Measurements from ENCODE around the gene HIGD1B. TPM values are rescaled to one million over a fixed set of nuclear protein-coding genes. Genes with fewer than 3 reads are reported as not detected.

HIGD1B gene
- polyA plus RNA-seq, 1 donor from 2014 or later: not detected

- Histone ChIP-seq H3K4me3 (ENCODE audit: low read length) (peak overlapping the region; percentile 84), H3K36me3 (ENCODE audit: insufficient read depth, low read length) (no peaks in the 10 kb centered on the region), H3F3A (ENCODE audit: insufficient read depth, low read length, poor library complexity, severe bottlenecking) (no peaks in the 10 kb centered on the region), H2AFZ (ENCODE audit: low read depth, low read length) (peak overlapping the region; percentile 43), H3K79me2 (replicated peaks; ENCODE audit: insufficient read depth, low read length) (peaks cover 20% of the 10 kb centered on the region), H3K9me3 (ENCODE audit: low read length) (no peaks in the 10 kb centered on the region), H3K27me3 (ENCODE audit: insufficient read depth, low read depth, low read length) (no peaks in the 10 kb centered on the region), H4K20me1 (ENCODE audit: insufficient read depth) (no peaks in the 10 kb centered on the region), H3K9ac (ENCODE audit: low read length) (peak overlapping the region; percentile 81), H3K9me2 (ENCODE audit: insufficient read depth, low read length) (no peaks in the 10 kb centered on the region), H3K4me2 (ENCODE audit: low read length) (peak overlapping the region; percentile 99), H3K27ac (ENCODE audit: low read length) (peak overlapping the region; percentile 90)
- TF ChIP-seq RAD21 (conservative IDR thresholded peaks at IDR 0.05) (no peak), TAF1 (IDR thresholded peaks at IDR 0.05; ENCODE audit: low read depth) (no peak), EZH2 (IDR thresholded peaks at IDR 0.05; ENCODE audit: borderline replicate concordance, insufficient read depth, low read length, poor library complexity, severe bottlenecking) (no peak)
These were observed 51.0 kb downstream of the HIGD1B start for GRCh38 chr17:44898768-44899073.

GRCh38 chr17:44899074-44899782, 51.5 kb downstream of the HIGD1B start, which contains the start of gene EFTUD2:
Gene EFTUD2, minus strand, starts transcription at chr17:44899445. Its CDS starts 4,924 bp downstream, at chr17:44894521.
- no peaks in the 10 kb centered on the region for H3K36me3 ChIP-seq (ENCODE audit: insufficient read depth, low read length)
- H3F3A ChIP-seq (ENCODE audit: insufficient read depth, low read length, poor library complexity, severe bottlenecking): no peaks in the 10 kb centered on the region
- peak within 1 kb of the TSS; percentile 99 for H3K4me2 ChIP-seq (ENCODE audit: low read length)
- H2AFZ ChIP-seq (ENCODE audit: low read depth, low read length): peak within 1 kb of the TSS; percentile 71
- no peaks in the 10 kb centered on the region for H3K9me2 ChIP-seq (ENCODE audit: insufficient read depth, low read length)
- peak within 1 kb of the TSS; percentile 84 for H3K4me3 ChIP-seq (ENCODE audit: low read length)
- H3K9me3 ChIP-seq (ENCODE audit: low read length): no peaks in the 10 kb centered on the region
- no peaks in the 10 kb centered on the region for H3K27me3 ChIP-seq (ENCODE audit: insufficient read depth, low read depth, low read length)
- peaks cover 20% of the 10 kb centered on the region for H3K79me2 ChIP-seq (replicated peaks; ENCODE audit: insufficient read depth, low read length)
- H3K27ac ChIP-seq (ENCODE audit: low read length): peak within 1 kb of the TSS; percentile 90
- no peaks in the 10 kb centered on the region for H4K20me1 ChIP-seq (ENCODE audit: insufficient read depth)
- H3K9ac ChIP-seq (ENCODE audit: low read length): peak within 1 kb of the TSS; percentile 81
- TF ChIP-seq SMC3 (conservative IDR thresholded peaks at IDR 0.05; ENCODE audit: poor library complexity) (peak; percentile 69), RAD21 (conservative IDR thresholded peaks at IDR 0.05) (peak; percentile 44), EP300 (conservative IDR thresholded peaks at IDR 0.05; ENCODE audit: poor library complexity, severe bottlenecking) (peak; percentile 88), REST (IDR thresholded peaks at IDR 0.05; ENCODE audit: borderline replicate concordance) (peak; percentile 48), EZH2 (IDR thresholded peaks at IDR 0.05; ENCODE audit: borderline replicate concordance, insufficient read depth, low read length, poor library complexity, severe bottlenecking) (no peak), POLR2AphosphoS5 (IDR thresholded peaks at IDR 0.05) (peak; percentile 83), MXI1 (conservative IDR thresholded peaks at IDR 0.05; ENCODE audit: poor library complexity, severe bottlenecking) (peak; percentile 99), CTCF (IDR thresholded peaks at IDR 0.05; ENCODE audit: poor library complexity, severe bottlenecking) (no peak), TAF1 (IDR thresholded peaks at IDR 0.05; ENCODE audit: low read depth) (peak; percentile 24)

Small RNAs within 50 kb of the gene (small RNA-seq; reads per million reads assigned to genes)
- 0 reads per million in 3 experiments for gene RN7SL405P

Other genes with a start within 250 kb of the HIGD1B start
- gene MEIOC, start 191.4 kb upstream of the HIGD1B start, polyA plus RNA-seq: not detected in 2 replicates
- 33.4 and 53.3 TPM in 2 replicates for gene CCDC43, start 158.1 kb upstream of the HIGD1B start, polyA plus RNA-seq
- 10.7 and 15.2 TPM in 2 replicates for gene DBF4B, start 139.2 kb upstream of the HIGD1B start, polyA plus RNA-seq
- 19.3 and 25.8 TPM in 2 replicates for gene ADAM11, start 88.9 kb upstream of the HIGD1B start, polyA plus RNA-seq
- 8.0 and 9.0 TPM in 2 replicates for gene GJC1, start 17.6 kb upstream of the HIGD1B start, polyA plus RNA-seq
- gene EFTUD2, start 51.6 kb downstream of the HIGD1B start, polyA plus RNA-seq: 47.8 and 69.4 TPM in 2 replicates
- not detected in 2 replicates for gene GFAP, start 67.6 kb downstream of the HIGD1B start, polyA plus RNA-seq
- 0.10 and 0.26 TPM in 2 replicates for gene KIF18B, start 99.9 kb downstream of the HIGD1B start, polyA plus RNA-seq
- 0.19 TPM in 1 of 2 replicates, not detected in the other for gene C1QL1, start 120.4 kb downstream of the HIGD1B start, polyA plus RNA-seq
- 68.5 and 75.0 TPM in 2 replicates for gene DCAKD, start 203.7 kb downstream of the HIGD1B start, polyA plus RNA-seq
- gene NMT1, start 213.4 kb downstream of the HIGD1B start, polyA plus RNA-seq: 23.4 and 28.7 TPM in 2 replicates

All from neural cell (in vitro differentiated cells).